Heart left ventricle (tissue), 13 donors: ENCODE results near the gene USP13.

ENCODE experiments used
- CTCF ChIP-seq, 12 donors: fragments of 200-600 bp; sonication (generic) in 4 of 12; IDR thresholded peaks; one replicate each; pipeline versions ENCODE4 v1.5.0 to v1.8.0; 2018 to 2022; ENCODE audit warnings: antibody characterized with exemption in 12 of 12, mild to moderate bottlenecking in 5 of 12
- POLR2A ChIP-seq, 2 donors: fragments of 450-650 bp; IDR thresholded peaks; one replicate each; pipeline ENCODE4 v1.6.1; 2017; ENCODE audit warnings: antibody characterized with exemption in 2 of 2, mild to moderate bottlenecking in 2 of 2, moderate library complexity in 2 of 2
- donor health status: ischemic (EF 13 %, LVEDD 7.1; RV severe dilation, severe dysfunction).
- donor health status: DM: no; HTN: yes; CAD: no.
- donor health status: DM: no; HTN: no; CAD: no.
- donor health status: ischemic (EF 25% LVEDD 6.9; RV normal size, moderate dysfunction).
- donor health status: ischemic (EF 25% LVEDD 5.7; RV mildly dilated, moderate dysfunction).
- donor health status: ischemic (EF 35%, LVEDD 5.7; RV mildly dilated, moderate dysfunction).
- donor health status: nonischemic (EF 11% LVEDD 7.7; RV severe dilation, severe dysfunction).
- donor health status: DM: yes; HTN: yes; CAD: no.
- donor health status: PGD.
- donor health status: ischemic (EF 29% LVEDD 5.4; RV normal size, mild dysfunction).
- donor health status: nonischemic (EF 23%, LVEDD 6.1; RV moderate dilation, normal function).

DNA sequence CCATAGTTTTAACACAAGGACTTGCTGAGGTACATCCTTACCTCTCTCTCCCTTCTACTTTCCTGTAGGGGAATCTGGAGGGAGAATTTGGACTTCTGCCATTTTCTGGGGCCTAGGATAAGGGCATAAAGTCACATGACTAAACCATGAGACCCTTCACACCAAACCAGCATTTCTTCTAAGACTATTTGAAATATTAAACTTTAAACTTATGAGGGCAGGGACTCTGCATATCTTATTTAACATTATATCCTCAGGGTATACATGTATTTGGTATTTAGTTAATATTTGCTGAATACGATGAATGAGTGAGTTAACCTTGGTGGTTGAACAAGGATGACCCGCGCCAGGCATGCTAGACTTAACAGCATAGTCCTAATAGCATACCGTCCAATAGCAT, 63.4 kb downstream of the USP13 start:
- no peak for TF ChIP-seq CTCF (IDR thresholded peaks at IDR 0.05)
- TF ChIP-seq POLR2A (IDR thresholded peaks at IDR 0.05): no peak
